Duodenal mucosa (tissue), 2 donors: ENCODE measurements around the gene RBM47.

Experiments
- H3K27ac ChIP-seq: one replicate; pipeline ENCODE4 v1.7.0; 2013; ENCODE audit warnings: low read depth, low read length
- H3K27me3 ChIP-seq, 2 donors: one replicate each; pipeline ENCODE4 v1.7.0; 2013; ENCODE audit warnings: low read length in 2 of 2, control low read depth in 1 of 2; ENCODE audit not compliant: insufficient read depth in 2 of 2, control insufficient read depth in 1 of 2
- H3K36me3 ChIP-seq, 2 donors: one replicate each; pipeline ENCODE4 v1.7.0; 2013; ENCODE audit warnings: low read length in 2 of 2, control low read depth in 1 of 2; ENCODE audit not compliant: insufficient read depth in 2 of 2, control insufficient read depth in 1 of 2
- H3K4me1 ChIP-seq, 2 donors: one replicate each; pipeline ENCODE4 v1.7.0; 2013; ENCODE audit warnings: low read length in 2 of 2, control low read depth in 1 of 2; ENCODE audit not compliant: insufficient read depth in 2 of 2, control insufficient read depth in 1 of 2
- H3K4me3 ChIP-seq, 2 donors: one replicate each; pipeline ENCODE4 v1.7.0; 2013; ENCODE audit warnings: low read length in 2 of 2, low read depth in 1 of 2
- H3K9ac ChIP-seq, 2 donors: one replicate each; pipeline ENCODE4 v1.7.0; 2013; ENCODE audit warnings: low read length in 2 of 2, low read depth in 1 of 2
- H3K9me3 ChIP-seq, 2 donors: one replicate each; pipeline ENCODE4 v1.7.0; 2013; ENCODE audit warnings: low read length in 2 of 2, control low read depth in 1 of 2; ENCODE audit not compliant: control insufficient read depth in 1 of 2

Gene RBM47

DNA sequence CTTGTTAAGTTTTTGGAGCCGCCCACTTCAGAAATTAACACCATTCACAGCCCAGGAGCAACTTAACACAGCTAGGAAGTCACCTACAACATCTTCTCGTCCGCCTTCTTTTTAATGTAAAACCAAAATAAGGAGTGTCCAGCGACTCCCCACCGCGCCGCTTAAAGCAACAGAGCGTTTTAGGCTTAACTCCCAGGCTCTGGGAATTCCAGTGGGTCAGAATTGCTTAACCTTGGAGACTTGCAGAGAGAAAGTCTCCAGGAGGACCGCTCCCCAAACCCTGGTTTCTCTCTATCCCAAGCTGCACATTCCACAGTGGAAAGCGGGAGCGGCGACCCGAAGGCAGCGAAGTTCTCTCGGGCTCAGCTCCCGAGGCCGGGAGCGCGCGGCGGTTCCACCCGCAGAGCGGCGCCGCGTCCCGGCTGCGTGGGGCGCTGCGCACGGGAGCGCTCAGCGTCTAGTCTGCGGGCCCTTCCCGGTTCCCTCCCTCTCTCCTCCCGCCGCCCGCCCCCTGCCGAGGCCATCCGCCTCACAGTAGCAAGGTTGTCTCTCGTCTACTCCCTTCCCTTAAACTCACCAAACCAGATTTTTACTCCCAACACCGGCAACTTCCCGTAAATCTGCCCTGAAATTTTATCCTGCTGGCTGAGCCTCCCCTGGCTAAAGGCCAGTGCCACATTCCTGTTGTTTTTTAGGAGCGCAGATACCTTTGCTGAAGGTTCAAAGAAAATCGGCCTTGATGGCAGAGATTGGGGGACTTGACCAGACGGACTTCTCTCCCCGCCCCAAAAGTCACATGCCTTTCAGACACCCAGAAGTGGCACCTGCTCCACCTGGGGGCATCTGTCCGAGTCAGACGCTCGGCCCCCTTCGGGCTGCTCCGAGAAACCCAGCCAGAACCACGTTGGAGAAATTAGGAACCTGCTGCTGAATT lies at the start of gene RBM47:
TSS of gene RBM47 (minus strand) at position 464 of the 934 bp plus-strand sequence. CDS start 190,971 bp downstream, outside the sequence.
- Histone ChIP-seq H3K4me1 (peaks cover 4 to 10% of the 10 kb centered on the region in 2 donors), H3K4me3 (peak within 1 kb of the TSS; percentile 77 to 88), H3K27me3 (no peaks in the 10 kb centered on the region), H3K9ac (peak within 1 kb of the TSS; percentile 73 to 91), H3K27ac (peak within 1 kb of the TSS; percentile 83), H3K9me3 (no peaks in the 10 kb centered on the region), H3K36me3 (no peaks in the 10 kb centered on the region)

DNA sequence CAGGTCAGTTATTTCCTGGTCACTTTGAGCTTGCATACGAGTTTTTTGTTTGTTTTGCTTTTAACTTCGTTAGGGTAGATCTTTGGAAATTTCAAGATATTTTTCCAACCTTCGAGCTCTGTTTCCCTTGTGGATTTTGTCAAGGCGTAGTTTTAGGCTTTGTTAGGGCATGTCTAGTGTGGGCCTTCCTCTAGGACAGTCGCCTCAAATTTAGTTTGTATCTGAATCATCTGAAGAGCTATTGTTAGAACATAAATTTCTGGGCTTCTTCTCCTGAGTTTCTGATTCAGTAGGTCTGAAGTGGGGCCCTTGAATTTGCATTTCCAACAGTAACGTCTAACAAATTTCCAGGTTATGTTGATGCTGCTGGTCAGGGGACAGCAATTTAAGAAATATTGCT lies 48.8 kb upstream of the RBM47 start:
- H3K27ac ChIP-seq: no peak overlapping the region
- H3K4me3 ChIP-seq: no peak overlapping the region
- H3K27me3 ChIP-seq: no peaks in the 10 kb centered on the region
- no peaks in the 10 kb centered on the region for H3K36me3 ChIP-seq
- H3K4me1 ChIP-seq: peaks cover 5 to 6% of the 10 kb centered on the region in 2 donors
- no peak overlapping the region for H3K9ac ChIP-seq
- H3K9me3 ChIP-seq: no peaks in the 10 kb centered on the region

DNA sequence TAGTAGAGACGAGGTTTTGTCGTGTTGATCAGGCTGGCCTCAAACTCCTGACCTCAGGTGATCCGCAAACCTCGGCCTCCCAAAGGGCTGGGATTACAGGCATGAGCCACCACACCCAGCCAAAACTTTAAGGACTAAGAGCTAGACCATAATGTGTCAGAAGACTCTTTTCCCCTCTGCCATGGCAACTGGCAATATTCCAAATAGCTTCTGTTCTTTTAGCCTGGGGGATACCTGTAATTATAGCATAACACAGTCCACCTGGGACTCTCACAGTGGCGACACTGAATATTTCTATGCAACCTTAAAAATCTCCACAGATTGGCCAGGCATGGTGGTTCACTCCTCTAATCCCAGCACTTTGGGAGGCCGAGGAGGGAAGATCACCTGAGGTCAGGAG lies 45.5 kb upstream of the RBM47 start:
- no peaks in the 10 kb centered on the region for H3K9me3 ChIP-seq
- no peaks in the 10 kb centered on the region for H3K27me3 ChIP-seq
- H3K9ac ChIP-seq: no peak overlapping the region
- H3K27ac ChIP-seq: no peak overlapping the region
- H3K4me1 ChIP-seq: no peaks in the 10 kb centered on the region
- no peaks in the 10 kb centered on the region for H3K36me3 ChIP-seq
- no peak overlapping the region for H3K4me3 ChIP-seq

DNA sequence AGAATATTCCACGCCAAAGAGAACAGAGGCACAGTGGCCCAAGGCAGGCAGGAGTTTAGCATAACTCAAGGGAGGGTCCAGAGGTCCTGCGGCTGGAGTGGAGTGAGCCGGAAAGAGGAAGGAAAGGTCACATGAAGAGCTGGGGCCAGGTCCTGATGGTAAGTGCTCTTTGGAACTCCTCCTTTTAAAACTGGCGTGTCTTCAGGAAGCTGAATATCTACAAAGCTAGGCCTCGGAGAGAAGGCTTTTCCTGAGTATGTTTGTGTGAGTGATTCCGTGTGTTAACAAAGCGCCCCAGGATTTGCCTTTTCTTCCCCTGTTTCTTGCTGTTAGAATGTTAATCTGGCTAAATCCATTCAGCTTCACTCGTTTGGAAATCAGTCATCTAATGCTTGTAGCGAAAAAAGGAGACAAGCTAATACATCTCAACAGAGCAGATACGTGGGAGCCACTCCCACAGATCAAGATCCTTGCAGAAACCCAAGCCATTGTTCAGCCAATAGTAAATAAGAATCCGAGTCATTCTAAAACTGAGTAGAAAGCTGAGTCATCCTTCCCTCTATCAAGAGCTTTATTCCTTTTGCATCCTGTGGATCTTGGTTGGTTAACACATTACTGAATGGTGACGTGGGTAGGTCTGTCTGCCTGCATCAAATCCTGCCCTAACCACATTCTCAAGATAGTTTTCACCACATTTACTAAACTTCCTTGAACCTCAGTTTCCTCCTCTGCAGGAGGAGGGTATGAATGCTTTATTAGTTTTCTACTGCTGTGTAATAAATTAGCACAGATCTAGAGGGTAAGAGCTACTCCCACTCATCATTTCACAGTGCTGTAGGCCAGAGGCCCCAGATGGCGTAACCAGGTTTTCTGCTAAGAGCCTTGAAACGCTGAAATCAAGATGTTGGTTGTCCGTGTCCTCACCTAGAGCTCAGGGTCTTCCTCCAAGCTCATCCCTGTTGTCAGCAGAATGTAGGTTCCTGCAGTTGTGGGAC lies 43.2 kb upstream of the RBM47 start:
- Histone ChIP-seq H3K9ac (no peak overlapping the region), H3K36me3 (no peaks in the 10 kb centered on the region), H3K27me3 (no peaks in the 10 kb centered on the region), H3K4me3 (no peak overlapping the region), H3K4me1 (no peaks in the 10 kb centered on the region), H3K27ac (no peak overlapping the region), H3K9me3 (no peaks in the 10 kb centered on the region)

DNA sequence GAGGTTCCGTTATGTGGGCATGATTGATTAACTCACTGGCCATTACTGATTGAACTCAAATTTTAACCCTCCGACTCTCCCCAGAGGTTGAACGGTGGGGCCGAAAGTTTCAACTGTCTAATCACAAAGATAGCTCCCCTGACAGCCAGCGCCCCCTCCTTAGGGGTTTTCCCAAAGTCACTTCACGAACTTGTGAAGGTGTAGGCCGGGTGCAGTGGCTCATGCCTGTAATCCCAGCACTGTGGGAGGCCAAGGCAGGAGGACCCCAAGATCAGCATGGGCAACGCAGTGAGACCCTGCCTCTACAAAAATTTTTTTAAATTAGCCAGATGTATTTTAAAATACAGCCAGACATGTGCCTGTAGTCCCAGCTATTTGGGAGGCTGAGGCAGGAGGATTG lies 39.8 kb upstream of the RBM47 start:
- no peaks in the 10 kb centered on the region for H3K27me3 ChIP-seq
- H3K9ac ChIP-seq: no peak overlapping the region
- no peaks in the 10 kb centered on the region for H3K4me1 ChIP-seq
- no peaks in the 10 kb centered on the region for H3K36me3 ChIP-seq
- H3K4me3 ChIP-seq: no peak overlapping the region
- no peak overlapping the region for H3K27ac ChIP-seq
- H3K9me3 ChIP-seq: no peaks in the 10 kb centered on the region

DNA sequence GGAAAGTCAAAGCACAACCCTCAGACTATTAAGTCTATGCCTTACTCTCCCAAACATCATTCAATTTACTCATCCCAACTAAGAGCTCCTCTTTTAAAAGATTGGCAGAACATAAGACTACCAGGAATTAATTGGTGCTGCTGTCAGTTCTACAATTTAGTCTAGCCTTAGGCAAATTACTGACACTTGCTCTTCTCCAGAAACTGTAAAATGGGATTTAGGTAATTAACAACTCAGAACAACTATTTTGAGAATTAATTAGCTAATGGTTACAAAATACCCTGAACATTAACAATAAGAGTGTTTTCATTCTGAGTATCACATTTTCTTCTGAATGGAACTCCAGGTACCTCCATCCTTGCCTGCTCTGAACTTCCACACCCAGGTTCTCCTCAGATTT lies 36.2 kb upstream of the RBM47 start:
- Histone ChIP-seq H3K27me3 (no peaks in the 10 kb centered on the region), H3K9me3 (no peaks in the 10 kb centered on the region), H3K4me3 (no peak overlapping the region)

DNA sequence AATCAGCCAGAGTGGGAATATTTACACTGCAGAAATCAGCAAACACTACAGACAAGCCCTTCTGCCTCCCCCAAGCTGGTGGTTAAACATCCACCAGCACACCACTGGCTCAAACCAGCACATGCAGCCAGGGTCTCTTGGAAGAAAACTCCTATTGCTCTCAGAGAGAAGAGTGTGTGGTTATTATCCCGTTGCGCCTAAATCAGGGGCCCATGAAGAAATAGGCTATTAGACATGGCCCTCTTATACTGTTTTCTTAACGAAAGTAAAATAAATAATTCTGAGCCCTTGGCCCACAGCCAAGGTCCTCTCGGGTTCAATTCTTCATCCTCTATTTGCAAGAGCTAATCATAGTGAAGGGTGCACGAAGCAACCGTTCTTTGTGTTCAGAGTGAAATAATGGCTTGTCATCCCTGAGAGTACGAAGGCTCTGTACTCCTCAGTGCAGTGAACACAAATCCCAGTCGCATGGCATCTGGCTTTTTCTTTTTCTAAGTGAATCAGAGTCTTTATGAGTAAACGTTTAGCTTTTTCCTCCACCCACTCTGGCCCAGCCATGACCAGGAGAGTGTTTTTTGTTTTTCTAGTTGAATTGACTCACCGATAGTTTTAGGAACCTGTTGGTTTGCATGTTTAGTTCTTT lies 33.4 kb upstream of the RBM47 start:
- H3K9me3 ChIP-seq: no peaks in the 10 kb centered on the region
- H3K4me1 ChIP-seq: peaks cover 0 to 4% of the 10 kb centered on the region in 2 donors
- H3K36me3 ChIP-seq: no peaks in the 10 kb centered on the region
- H3K27me3 ChIP-seq: no peaks in the 10 kb centered on the region
- no peak overlapping the region for H3K9ac ChIP-seq
- H3K4me3 ChIP-seq: no peak overlapping the region
- no peak overlapping the region for H3K27ac ChIP-seq

More for the DNA sequence above, 36.2 kb upstream of the RBM47 start:
- peaks cover 0 to 4% of the 10 kb centered on the region in 2 donors for H3K4me1 ChIP-seq
- H3K9ac ChIP-seq: no peak overlapping the region
- no peaks in the 10 kb centered on the region for H3K36me3 ChIP-seq
- H3K27ac ChIP-seq: no peak overlapping the region

DNA sequence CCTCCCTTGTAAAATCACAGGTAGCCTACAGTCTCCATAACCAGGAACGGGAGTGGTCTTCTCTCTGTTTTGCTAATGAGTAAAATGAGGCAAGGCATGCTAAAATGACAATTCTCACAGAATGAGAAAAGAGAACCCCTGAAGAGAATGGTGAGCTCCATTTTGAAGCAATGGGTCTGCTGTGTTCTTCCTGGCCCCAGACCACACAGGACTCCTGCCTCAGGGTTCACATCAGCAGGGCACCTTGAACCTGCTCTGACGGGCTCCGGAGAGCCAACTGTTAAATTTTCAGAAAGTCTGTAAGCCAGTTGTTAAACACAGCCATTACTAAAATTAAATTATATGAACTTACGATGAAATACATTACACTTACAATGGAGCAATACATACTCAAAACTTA lies 32.1 kb upstream of the RBM47 start:
- Histone ChIP-seq H3K4me1 (peaks cover 0 to 4% of the 10 kb centered on the region in 2 donors), H3K9me3 (no peaks in the 10 kb centered on the region), H3K27me3 (no peaks in the 10 kb centered on the region), H3K4me3 (no peak overlapping the region), H3K27ac (no peak overlapping the region), H3K36me3 (no peaks in the 10 kb centered on the region), H3K9ac (no peak overlapping the region)

DNA sequence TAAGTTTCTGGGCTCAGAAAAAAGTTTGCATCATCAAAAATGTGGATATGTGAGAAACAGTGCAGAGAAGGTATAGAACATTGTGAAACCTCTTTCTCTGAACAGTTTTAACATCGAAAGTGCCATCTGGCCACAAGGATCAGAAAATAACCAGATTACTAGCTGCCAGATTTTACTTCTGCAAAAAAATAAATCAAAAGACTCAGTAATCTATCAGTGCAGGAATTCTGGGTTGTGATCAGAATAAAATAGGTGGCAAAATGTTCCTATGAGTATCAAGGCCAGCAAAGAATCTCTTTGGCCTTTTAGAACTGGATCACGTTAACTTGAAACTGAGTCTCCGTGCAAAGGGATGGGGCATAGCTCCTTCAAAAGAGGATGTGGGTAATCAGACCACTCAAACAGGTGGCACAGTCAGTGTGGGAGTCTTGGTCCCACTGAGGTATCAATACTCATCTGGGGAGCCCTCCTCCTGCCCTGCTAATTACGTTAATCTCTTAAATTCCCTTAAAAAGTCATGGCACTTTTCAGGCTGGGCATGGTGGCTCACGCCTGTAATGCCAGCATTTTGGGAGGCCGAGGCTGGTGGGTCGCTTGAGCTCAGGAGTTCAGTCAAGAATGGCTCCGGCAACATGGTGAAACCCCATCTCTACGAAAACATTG lies 26.7 kb upstream of the RBM47 start:
- no peak overlapping the region for H3K4me3 ChIP-seq
- H3K9me3 ChIP-seq: no peaks in the 10 kb centered on the region
- no peak overlapping the region for H3K27ac ChIP-seq
- no peaks in the 10 kb centered on the region for H3K27me3 ChIP-seq
- no peak overlapping the region for H3K9ac ChIP-seq
- no peaks in the 10 kb centered on the region for H3K36me3 ChIP-seq
- H3K4me1 ChIP-seq: no peaks in the 10 kb centered on the region
